PFSK-1 (cell line): ENCODE results near the gene SNAPC3.

ENCODE experiments used
- FOXP2 ChIP-seq: optimal IDR thresholded peaks from 2 replicates; pipeline ENCODE3; 2011; ENCODE audit warnings: borderline replicate concordance, control low read depth, inconsistent platforms; ENCODE audit not compliant: insufficient read depth; ENCODE audit errors: extremely low read length, extremely low read depth
- POLR2AphosphoS5 ChIP-seq: IDR thresholded peaks from 2 replicates; pipeline ENCODE4 v1.6.1; 2012; ENCODE audit warnings: low read depth, mild to moderate bottlenecking, control low read depth, low read length, moderate library complexity
- SIN3A ChIP-seq: IDR thresholded peaks from 2 replicates; pipeline ENCODE4 v1.6.1; 2012; ENCODE audit warnings: mild to moderate bottlenecking, low read length, moderate library complexity, borderline replicate concordance; ENCODE audit not compliant: insufficient read depth
- TAF1 ChIP-seq: IDR thresholded peaks from 2 replicates; pipeline ENCODE4 v1.6.1; 2012; ENCODE audit warnings: low read length, control low read depth, borderline replicate concordance; ENCODE audit not compliant: insufficient read depth
- TF ChIP-seq, protein P1 (sequence below), 2 experiments: IDR thresholded peaks; 2 replicates each; pipeline versions ENCODE4 v1.6.1 to v1.8.0; 2011 to 2012; ENCODE audit warnings: low read depth in 2 of 2, low read length in 2 of 2, control low read depth in 1 of 2, inconsistent platforms in 1 of 2, mild to moderate bottlenecking in 1 of 2, moderate library complexity in 1 of 2; ENCODE audit not compliant: insufficient read depth in 1 of 2

Gene SNAPC3

DNA sequence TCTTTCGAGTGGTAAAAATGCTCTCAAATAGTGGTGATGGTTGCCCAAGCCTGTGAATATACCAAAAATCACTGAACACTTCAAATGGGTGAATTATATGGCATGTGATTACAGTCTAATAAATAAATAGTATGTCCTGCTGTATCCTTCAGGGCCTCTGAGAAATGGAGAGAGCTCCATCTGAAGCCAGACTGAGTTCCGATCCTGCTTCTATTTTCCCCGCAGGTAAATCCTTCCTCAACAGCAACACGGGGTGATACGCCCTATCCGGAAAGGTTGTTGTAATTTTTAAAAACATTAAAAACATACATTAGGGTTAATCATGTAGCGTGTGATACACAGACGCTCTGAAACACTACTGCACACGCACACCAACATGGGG lies 695 bp upstream of the SNAPC3 start:
- no peak for TF ChIP-seq POLR2AphosphoS5
- no peak for TF ChIP-seq FOXP2
- TF ChIP-seq TAF1 = no peak
- TF ChIP-seq, protein P1, sequence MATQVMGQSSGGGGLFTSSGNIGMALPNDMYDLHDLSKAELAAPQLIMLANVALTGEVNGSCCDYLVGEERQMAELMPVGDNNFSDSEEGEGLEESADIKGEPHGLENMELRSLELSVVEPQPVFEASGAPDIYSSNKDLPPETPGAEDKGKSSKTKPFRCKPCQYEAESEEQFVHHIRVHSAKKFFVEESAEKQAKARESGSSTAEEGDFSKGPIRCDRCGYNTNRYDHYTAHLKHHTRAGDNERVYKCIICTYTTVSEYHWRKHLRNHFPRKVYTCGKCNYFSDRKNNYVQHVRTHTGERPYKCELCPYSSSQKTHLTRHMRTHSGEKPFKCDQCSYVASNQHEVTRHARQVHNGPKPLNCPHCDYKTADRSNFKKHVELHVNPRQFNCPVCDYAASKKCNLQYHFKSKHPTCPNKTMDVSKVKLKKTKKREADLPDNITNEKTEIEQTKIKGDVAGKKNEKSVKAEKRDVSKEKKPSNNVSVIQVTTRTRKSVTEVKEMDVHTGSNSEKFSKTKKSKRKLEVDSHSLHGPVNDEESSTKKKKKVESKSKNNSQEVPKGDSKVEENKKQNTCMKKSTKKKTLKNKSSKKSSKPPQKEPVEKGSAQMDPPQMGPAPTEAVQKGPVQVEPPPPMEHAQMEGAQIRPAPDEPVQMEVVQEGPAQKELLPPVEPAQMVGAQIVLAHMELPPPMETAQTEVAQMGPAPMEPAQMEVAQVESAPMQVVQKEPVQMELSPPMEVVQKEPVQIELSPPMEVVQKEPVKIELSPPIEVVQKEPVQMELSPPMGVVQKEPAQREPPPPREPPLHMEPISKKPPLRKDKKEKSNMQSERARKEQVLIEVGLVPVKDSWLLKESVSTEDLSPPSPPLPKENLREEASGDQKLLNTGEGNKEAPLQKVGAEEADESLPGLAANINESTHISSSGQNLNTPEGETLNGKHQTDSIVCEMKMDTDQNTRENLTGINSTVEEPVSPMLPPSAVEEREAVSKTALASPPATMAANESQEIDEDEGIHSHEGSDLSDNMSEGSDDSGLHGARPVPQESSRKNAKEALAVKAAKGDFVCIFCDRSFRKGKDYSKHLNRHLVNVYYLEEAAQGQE (IDR thresholded peaks at IDR 0.05; ENCODE audit: insufficient read depth in 1 of 2, low read depth in 2 of 2, low read length in 2 of 2) = no peak
- TF ChIP-seq SIN3A = no peak

DNA sequence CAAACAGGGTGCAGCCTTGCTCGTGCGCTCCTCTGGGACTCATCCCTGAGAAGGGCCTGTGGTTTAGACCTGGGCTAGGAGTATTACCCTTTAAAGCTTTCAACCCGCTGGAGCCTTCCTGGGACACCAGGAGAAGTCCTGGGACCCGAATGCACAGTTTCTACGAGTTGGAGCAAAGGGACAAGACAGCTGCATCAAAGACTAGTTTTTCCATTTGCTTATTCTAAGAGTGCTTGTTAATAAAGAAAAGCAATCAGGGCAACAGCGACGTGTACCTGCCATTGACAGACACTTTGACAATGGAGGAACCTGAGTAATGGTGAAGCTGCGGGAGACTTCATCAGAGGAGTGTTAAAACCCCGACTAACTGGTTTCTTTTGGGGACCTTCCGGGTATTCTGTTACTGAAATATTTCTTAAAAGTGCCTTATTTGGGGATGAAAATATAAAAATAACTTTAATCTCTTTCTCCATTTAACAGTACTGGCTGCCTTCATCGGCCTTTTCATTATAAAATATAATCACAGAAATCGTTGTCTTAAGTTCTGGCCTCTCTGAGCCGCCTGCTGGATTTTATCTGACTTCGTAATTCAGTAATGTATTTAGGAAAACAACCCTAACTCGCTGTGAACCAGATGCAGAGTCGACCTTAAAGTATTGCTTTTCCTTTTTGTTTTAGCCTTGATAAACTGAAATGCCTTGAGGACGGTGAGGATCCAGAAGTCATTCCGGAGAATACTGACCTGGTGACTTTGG lies 732 bp downstream of the SNAPC3 start:
- TF ChIP-seq, protein P1 (IDR thresholded peaks at IDR 0.05; ENCODE audit: insufficient read depth in 1 of 2, low read depth in 2 of 2, low read length in 2 of 2) = no peak
- TF ChIP-seq SIN3A = no peak
- no peak for TF ChIP-seq POLR2AphosphoS5
- TF ChIP-seq TAF1 = no peak

DNA sequence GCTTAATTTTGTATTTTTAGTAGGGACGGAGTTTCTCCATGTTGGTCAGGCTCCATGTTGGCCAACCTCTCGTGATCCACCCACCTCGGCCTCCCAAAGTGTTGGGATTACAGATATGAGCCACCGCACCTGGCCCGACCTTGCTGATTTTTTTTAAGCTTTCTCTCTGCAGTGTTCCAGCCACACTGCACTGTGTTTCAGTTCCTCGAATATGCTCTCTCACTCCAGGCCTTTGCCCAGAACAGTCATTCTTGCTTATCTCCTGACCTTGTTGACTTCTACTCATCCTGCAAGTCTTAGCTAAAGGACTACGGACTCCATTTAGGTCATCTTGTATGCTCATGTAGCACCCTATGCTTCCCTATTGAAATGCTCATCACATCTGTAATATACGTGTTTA lies 3.3 kb downstream of the SNAPC3 start:
- TF ChIP-seq POLR2AphosphoS5 (no peak), FOXP2 (no peak), TAF1 (no peak)
- TF ChIP-seq, protein P1 (IDR thresholded peaks at IDR 0.05; ENCODE audit: insufficient read depth in 1 of 2, low read depth in 2 of 2, low read length in 2 of 2) = no peak

DNA sequence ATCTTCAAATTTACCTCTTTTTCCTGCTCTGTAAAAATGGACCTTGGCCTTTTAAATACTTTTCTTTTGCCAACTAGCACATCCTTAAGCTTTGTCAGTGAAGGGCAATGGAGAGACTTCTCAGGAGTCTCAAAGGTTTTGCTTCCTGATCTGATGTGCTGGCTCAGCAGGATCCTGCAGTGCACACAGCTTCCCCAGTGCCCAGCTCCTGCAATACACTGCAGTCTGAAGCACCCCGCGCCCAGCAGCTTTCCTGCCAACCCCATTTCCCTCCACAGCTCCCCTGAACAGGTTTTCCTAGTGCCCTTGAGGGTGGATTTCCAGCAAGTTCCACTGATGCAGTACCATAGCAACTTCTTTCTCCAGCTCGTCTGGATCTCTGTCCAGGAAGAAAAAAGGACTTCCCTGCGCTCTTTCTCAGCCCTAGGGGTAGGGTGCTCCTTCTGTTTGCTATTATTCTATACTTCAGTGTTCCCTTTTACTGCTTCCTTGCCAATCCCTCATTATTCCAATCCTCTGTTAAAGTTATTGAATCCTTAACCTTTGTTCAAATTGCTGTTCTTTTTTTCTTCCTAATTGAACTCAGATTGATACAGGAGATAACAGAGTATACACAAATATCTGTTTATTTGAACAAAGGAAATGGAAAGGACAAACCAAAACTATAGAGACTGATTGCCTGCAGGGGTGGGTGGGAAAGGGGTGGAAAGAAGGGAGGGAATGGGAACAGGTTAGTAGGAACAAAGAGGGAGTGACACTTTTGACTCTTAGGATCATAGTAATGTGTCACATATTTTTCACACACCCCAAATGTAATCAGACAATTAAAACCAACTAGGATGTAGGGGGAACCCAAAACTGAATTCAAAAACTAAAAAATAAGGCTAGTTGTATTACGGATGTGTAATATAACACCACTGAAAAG lies 8.5 kb downstream of the SNAPC3 start:
- TF ChIP-seq SIN3A (no peak), POLR2AphosphoS5 (no peak), FOXP2 (no peak), TAF1 (no peak)
- TF ChIP-seq, protein P1 (IDR thresholded peaks at IDR 0.05; ENCODE audit: insufficient read depth in 1 of 2, low read depth in 2 of 2, low read length in 2 of 2) = no peak
